HUES64 (cell line): ENCODE data around the gene HBG1.

ENCODE experiments used
- H3K27ac ChIP-seq: 2 replicates; pipeline ENCODE4 v1.7.0; 2013; ENCODE audit warnings: low read depth, low read length, inconsistent platforms
- H3K27me3 ChIP-seq: 2 replicates; pipeline ENCODE4 v1.6.1; 2013; ENCODE audit warnings: mild to moderate bottlenecking, low read length; ENCODE audit not compliant: insufficient read depth
- H3K36me3 ChIP-seq: 2 replicates; pipeline ENCODE4 v1.6.1; 2013; ENCODE audit warnings: mild to moderate bottlenecking, low read length; ENCODE audit not compliant: insufficient read depth
- H3K4me1 ChIP-seq: 2 replicates; pipeline ENCODE4 v1.6.1; 2013; ENCODE audit warnings: mild to moderate bottlenecking, low read length, moderate library complexity; ENCODE audit not compliant: insufficient read depth
- H3K4me3 ChIP-seq: 2 replicates; pipeline ENCODE4 v1.5.1; 2013; ENCODE audit warnings: mild to moderate bottlenecking, low read length, moderate library complexity
- H3K9ac ChIP-seq: 2 replicates; pipeline ENCODE4 v1.6.1; 2013; ENCODE audit warnings: mild to moderate bottlenecking, low read depth, low read length
- H3K9me3 ChIP-seq: 2 replicates; pipeline ENCODE4 v1.6.1; 2013; ENCODE audit warnings: low read depth, low read length; ENCODE audit not compliant: insufficient read depth
- WGBS: fragments of 150-250, 120-280 bp; methylation state at CpG from one replicate; pipeline ENCODE4 v1.1.7; 2013; ENCODE audit warnings: missing lambda C conversion rate; 5-methylcytosine and 5-hydroxymethylcytosine counted together

Gene HBG1

GRCh38 chr11:5234381-5234834 is 15.2 kb downstream of the HBG1 start, which contains the start of gene HBD:
TSS of gene HBD (minus strand) at chr11:5234483. CDS start at chr11:5234433, 50 bp downstream.
- H3K27ac ChIP-seq = no peak within 1 kb of the TSS
- H3K9ac ChIP-seq = no peak within 1 kb of the TSS
- no peak within 1 kb of the TSS for H3K4me3 ChIP-seq
- H3K36me3 ChIP-seq = no peaks in the 10 kb centered on the region
- WGBS = 91% methylated on average over 1 of the region's 2 CpGs
- H3K27me3 ChIP-seq = no peaks in the 10 kb centered on the region
- H3K4me1 ChIP-seq = no peaks in the 10 kb centered on the region
- H3K9me3 ChIP-seq = no peaks in the 10 kb centered on the region

- Histone ChIP-seq H3K9ac (no peak overlapping the region), H3K36me3 (no peaks in the 10 kb centered on the region), H3K4me1 (no peaks in the 10 kb centered on the region), H3K9me3 (no peaks in the 10 kb centered on the region), H3K4me3 (no peak overlapping the region), H3K27me3 (no peaks in the 10 kb centered on the region), H3K27ac (no peak overlapping the region)
- WGBS = no CpG with 5 or more reads among the region's 1 CpG
Observed at GRCh38 chr11:5233307-5233706, 16.4 kb downstream of the HBG1 start.

DNA sequence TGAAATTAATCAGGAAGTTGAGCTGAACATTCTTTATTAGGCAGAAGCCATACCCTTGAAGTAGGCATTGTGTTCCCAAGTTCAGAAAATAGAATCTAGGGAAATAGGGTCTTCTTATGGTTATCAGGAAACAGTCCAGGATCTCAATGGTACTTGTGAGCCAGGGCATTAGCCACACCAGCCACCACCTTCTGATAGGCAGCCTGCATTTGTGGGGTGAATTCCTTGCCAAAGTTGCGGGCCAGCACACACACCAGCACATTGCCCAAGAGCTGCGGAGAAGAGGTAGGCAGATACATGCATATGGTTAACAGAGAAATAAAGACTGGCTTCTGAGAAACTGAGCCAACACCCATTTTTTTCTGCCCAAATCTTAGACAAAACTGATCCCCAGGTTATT is 16.8 kb downstream of the HBG1 start:
- Histone ChIP-seq H3K4me3 (no peak overlapping the region), H3K27ac (no peak overlapping the region), H3K9me3 (no peaks in the 10 kb centered on the region), H3K9ac (no peak overlapping the region), H3K36me3 (no peaks in the 10 kb centered on the region), H3K4me1 (no peaks in the 10 kb centered on the region), H3K27me3 (no peaks in the 10 kb centered on the region)
- 100% methylated on average over 2 of the region's 2 CpGs for WGBS

DNA sequence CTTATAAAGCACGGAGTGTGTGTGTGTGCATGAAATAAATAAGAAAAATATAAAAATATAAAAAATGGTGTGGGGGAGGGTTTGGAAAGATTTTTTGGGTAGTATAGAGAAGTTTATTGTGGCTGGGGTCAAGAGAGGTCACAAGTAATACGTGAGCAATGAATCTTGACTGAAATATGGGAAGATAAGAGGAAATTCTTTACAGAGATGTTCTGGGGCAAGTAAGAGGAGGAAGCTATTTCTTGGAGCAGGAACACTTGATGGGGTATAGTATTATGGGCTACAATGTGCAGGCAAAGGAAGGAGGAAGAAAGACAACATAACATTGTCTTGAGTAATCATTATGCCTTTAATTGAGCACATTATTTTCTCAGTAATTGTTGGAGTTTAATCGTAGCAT is 17.5 kb downstream of the HBG1 start:
- H3K4me1 ChIP-seq = no peaks in the 10 kb centered on the region
- whole genome bisulfite sequencing = 94% methylated on average over 3 of the region's 3 CpGs
- H3K27me3 ChIP-seq = no peaks in the 10 kb centered on the region
- H3K9ac ChIP-seq = no peak overlapping the region
- H3K36me3 ChIP-seq = no peaks in the 10 kb centered on the region
- H3K27ac ChIP-seq = no peak overlapping the region
- H3K9me3 ChIP-seq = no peaks in the 10 kb centered on the region
- no peak overlapping the region for H3K4me3 ChIP-seq

DNA sequence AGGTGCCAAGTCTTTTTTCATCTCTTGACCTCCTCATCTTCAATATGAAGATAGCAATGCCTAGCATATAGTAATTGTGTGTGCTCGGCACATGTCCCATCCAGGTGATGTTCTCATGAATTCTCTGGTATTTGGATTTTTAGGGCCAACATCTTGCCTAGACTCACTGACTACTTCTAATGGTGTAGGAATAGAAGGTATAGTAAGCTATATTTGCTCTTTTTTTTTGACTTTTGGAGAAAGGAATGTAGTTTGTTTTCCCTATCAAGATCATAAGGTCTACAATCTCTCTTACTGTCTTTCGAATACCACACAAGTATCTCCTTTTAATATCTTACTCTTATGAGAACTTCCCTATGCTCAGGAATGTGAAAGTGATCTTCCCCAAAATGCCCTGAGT is 18.5 kb downstream of the HBG1 start:
- 88% methylated on average over 2 of the region's 2 CpGs for WGBS
- Histone ChIP-seq H3K4me1 (no peaks in the 10 kb centered on the region), H3K9ac (no peak overlapping the region), H3K4me3 (no peak overlapping the region), H3K27me3 (no peaks in the 10 kb centered on the region), H3K9me3 (no peaks in the 10 kb centered on the region), H3K27ac (no peak overlapping the region), H3K36me3 (no peaks in the 10 kb centered on the region)

DNA sequence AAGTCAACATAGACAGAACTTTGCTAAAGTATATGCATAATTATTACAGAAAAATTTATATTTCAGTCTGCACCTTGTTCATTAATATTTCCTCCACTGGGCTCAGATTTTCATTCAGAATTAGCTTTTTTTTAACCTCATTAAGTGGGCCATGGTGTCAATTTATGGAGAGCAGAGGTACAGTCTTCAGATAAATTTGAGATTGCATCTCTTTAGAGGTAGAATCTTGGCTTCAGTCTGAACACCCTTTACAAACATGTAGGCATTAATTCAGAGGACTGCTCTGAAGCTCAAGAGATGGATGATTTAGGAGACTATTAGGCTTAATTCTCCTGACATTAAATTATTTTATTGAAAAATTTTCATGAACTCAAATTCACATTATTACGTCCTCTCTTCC is 19.4 kb downstream of the HBG1 start:
- no peaks in the 10 kb centered on the region for H3K4me1 ChIP-seq
- no peaks in the 10 kb centered on the region for H3K9me3 ChIP-seq
- WGBS = 100% methylated on average over 1 of the region's 1 CpG
- no peak overlapping the region for H3K27ac ChIP-seq
- no peak overlapping the region for H3K9ac ChIP-seq
- H3K36me3 ChIP-seq = no peaks in the 10 kb centered on the region
- H3K27me3 ChIP-seq = no peaks in the 10 kb centered on the region
- no peak overlapping the region for H3K4me3 ChIP-seq

DNA sequence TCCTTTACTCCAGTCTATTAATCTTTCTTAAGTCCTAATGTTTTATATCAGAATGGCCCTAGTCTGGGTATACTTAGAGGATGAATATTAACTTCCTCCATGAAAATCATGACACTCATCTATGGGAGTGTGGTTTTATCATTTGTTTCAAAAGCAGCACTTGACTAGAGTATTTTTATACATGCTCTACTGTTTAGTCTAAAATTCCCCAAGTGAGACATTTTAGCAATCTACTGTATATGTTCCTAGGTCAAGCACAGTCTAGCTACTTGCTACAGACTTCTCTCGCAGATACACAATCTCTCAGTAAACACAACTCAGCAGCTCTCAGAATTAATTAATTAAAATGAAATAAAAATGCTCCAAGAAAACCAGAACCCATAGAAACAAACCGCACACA is 19.9 kb downstream of the HBG1 start:
- WGBS = 100% methylated on average over 1 of the region's 2 CpGs
- H3K4me1 ChIP-seq = no peaks in the 10 kb centered on the region
- H3K27ac ChIP-seq = no peak overlapping the region

GRCh38 chr11:5229356-5229755 is 20.3 kb downstream of the HBG1 start:
- H3K36me3 ChIP-seq = no peaks in the 10 kb centered on the region
- H3K27me3 ChIP-seq = no peaks in the 10 kb centered on the region
- no peaks in the 10 kb centered on the region for H3K9me3 ChIP-seq
- H3K4me3 ChIP-seq = no peak overlapping the region
- no peak overlapping the region for H3K9ac ChIP-seq
- H3K4me1 ChIP-seq = no peaks in the 10 kb centered on the region
- no CpG with 5 or more reads among the region's 1 CpG for WGBS
- no peak overlapping the region for H3K27ac ChIP-seq

More for the DNA sequence above, 19.9 kb downstream of the HBG1 start:
- H3K9me3 ChIP-seq = no peaks in the 10 kb centered on the region
- H3K27me3 ChIP-seq = no peaks in the 10 kb centered on the region
- no peaks in the 10 kb centered on the region for H3K36me3 ChIP-seq
- no peak overlapping the region for H3K9ac ChIP-seq
- no peak overlapping the region for H3K4me3 ChIP-seq

DNA sequence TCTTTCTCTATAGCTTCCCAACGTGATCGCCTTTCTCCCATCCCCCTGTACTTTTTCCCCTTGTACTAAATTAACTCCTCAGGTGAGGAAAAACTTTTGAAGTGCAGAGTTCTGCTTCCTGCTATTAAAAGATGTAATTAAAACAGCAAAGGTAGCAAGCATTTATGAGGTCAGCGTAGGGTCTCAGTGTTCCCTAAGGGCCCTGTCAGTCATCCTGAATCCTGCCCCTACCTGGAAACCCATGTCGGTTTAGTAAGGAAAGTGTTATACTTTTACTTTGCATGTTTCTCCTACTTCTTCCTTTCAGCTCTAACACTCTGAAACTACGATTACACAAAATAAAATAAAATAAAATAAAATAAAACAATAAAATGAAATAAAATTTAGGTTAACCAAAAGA is 21.5 kb downstream of the HBG1 start:
- H3K27ac ChIP-seq = no peak overlapping the region
- H3K4me3 ChIP-seq = no peak overlapping the region
- H3K27me3 ChIP-seq = no peaks in the 10 kb centered on the region
- no peaks in the 10 kb centered on the region for H3K4me1 ChIP-seq
- WGBS = 88% methylated on average over 3 of the region's 5 CpGs
- H3K36me3 ChIP-seq = no peaks in the 10 kb centered on the region
- no peak overlapping the region for H3K9ac ChIP-seq
- H3K9me3 ChIP-seq = no peaks in the 10 kb centered on the region

DNA sequence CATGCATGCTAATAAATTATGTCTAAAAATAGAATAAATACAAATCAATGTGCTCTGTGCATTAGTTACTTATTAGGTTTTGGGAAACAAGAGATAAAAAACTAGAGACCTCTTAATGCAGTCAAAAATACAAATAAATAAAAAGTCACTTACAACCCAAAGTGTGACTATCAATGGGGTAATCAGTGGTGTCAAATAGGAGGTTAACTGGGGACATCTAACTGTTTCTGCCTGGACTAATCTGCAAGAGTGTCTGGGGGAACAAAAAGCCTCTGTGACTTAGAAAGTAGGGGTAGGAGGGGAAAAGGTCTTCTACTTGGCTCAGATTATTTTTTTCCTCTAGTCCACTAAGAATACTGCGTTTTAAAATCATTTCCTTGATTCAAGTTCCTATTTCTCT is 22.0 kb downstream of the HBG1 start:
- Histone ChIP-seq H3K9me3 (no peaks in the 10 kb centered on the region), H3K9ac (no peak overlapping the region), H3K36me3 (no peaks in the 10 kb centered on the region), H3K4me3 (no peak overlapping the region), H3K27ac (no peak overlapping the region), H3K27me3 (no peaks in the 10 kb centered on the region), H3K4me1 (no peaks in the 10 kb centered on the region)
- WGBS = 90% methylated on average over 1 of the region's 1 CpG

GRCh38 chr11:5226732-5227310 is 22.8 kb downstream of the HBG1 start, which contains the start of gene HBB:
TSS of gene HBB (minus strand) at chr11:5227071. CDS start at chr11:5227021, 50 bp downstream.
- H3K9ac ChIP-seq = no peak within 1 kb of the TSS
- no peak within 1 kb of the TSS for H3K27ac ChIP-seq
- H3K27me3 ChIP-seq = no peaks in the 10 kb centered on the region
- 92% methylated on average over 3 of the region's 3 CpGs for WGBS
- H3K36me3 ChIP-seq = no peaks in the 10 kb centered on the region
- no peaks in the 10 kb centered on the region for H3K4me1 ChIP-seq
- peaks cover 5% of the 10 kb centered on the region; the same call in 1 of the 2 replicates for H3K9me3 ChIP-seq
- no peak within 1 kb of the TSS for H3K4me3 ChIP-seq

DNA sequence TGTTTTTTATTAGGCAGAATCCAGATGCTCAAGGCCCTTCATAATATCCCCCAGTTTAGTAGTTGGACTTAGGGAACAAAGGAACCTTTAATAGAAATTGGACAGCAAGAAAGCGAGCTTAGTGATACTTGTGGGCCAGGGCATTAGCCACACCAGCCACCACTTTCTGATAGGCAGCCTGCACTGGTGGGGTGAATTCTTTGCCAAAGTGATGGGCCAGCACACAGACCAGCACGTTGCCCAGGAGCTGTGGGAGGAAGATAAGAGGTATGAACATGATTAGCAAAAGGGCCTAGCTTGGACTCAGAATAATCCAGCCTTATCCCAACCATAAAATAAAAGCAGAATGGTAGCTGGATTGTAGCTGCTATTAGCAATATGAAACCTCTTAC is 24.2 kb downstream of the HBG1 start:
- WGBS = 93% methylated on average over 2 of the region's 2 CpGs

More for the DNA sequence above, 24.2 kb downstream of the HBG1 start:
- Histone ChIP-seq H3K4me3 (no peak overlapping the region), H3K27me3 (no peaks in the 10 kb centered on the region), H3K9ac (no peak overlapping the region), H3K4me1 (no peaks in the 10 kb centered on the region), H3K9me3 (peaks cover 5% of the 10 kb centered on the region; the same call in 1 of the 2 replicates), H3K27ac (no peak overlapping the region), H3K36me3 (no peaks in the 10 kb centered on the region)
